Memory B cell (primary cell): ENCODE measurements around the gene LETM1.

ENCODE experiments used
- ATAC-seq: fragments of 150-1000 bp; cut with Tn5 transposase; 2 replicates; pipeline ENCODE4 v1.10.0; 2021; ENCODE audit warnings: low read depth, mild to moderate bottlenecking, moderate library complexity
- DNase-seq, 2 donors: peaks; one replicate each; pipeline ENCODE4 v3.0.0; 2022; ENCODE audit warnings: low spot score in 2 of 2
- H3K27ac Mint-ChIP-seq: one replicate; pipeline ENCODE4 v1.8.0; 2022; ENCODE audit warnings: mild to moderate bottlenecking, moderate library complexity, mixed read lengths
- H3K27me3 Mint-ChIP-seq: one replicate; pipeline ENCODE4 v1.8.0; 2022; ENCODE audit warnings: mixed read lengths
- H3K36me3 Mint-ChIP-seq: one replicate; pipeline ENCODE4 v1.8.0; 2022; ENCODE audit warnings: mild to moderate bottlenecking, mixed read lengths
- H3K4me1 Mint-ChIP-seq: one replicate; pipeline ENCODE4 v1.8.0; 2022; ENCODE audit warnings: mixed read lengths
- H3K4me3 Mint-ChIP-seq: one replicate; pipeline ENCODE4 v1.8.0; 2022; ENCODE audit warnings: mild to moderate bottlenecking, moderate library complexity, mixed read lengths
- H3K9me3 Mint-ChIP-seq: one replicate; pipeline ENCODE4 v1.8.0; 2022; ENCODE audit warnings: mixed read lengths

LETM1 gene

GRCh38 chr4:1868912-1869311 lies 13.0 kb upstream of the LETM1 start:
- no peak overlapping the region for H3K4me3 Mint-ChIP-seq
- H3K36me3 Mint-ChIP-seq: no peaks in the 10 kb centered on the region
- H3K27me3 Mint-ChIP-seq: peaks cover 2% of the 10 kb centered on the region
- ATAC-seq (no peak), DNase-seq (no peak)
- H3K9me3 Mint-ChIP-seq: no peaks in the 10 kb centered on the region
- peaks cover 11% of the 10 kb centered on the region for H3K4me1 Mint-ChIP-seq
- no peak overlapping the region for H3K27ac Mint-ChIP-seq

- peaks cover 3% of the 10 kb centered on the region for H3K27me3 Mint-ChIP-seq
- H3K9me3 Mint-ChIP-seq: no peaks in the 10 kb centered on the region
- ATAC-seq: no peak
- H3K27ac Mint-ChIP-seq: no peak overlapping the region
- no peak for DNase-seq
- no peak overlapping the region for H3K4me3 Mint-ChIP-seq
- peaks cover 11% of the 10 kb centered on the region for H3K4me1 Mint-ChIP-seq
- H3K36me3 Mint-ChIP-seq: no peaks in the 10 kb centered on the region
Observed at GRCh38 chr4:1868293-1868692, 12.3 kb upstream of the LETM1 start.

GRCh38 chr4:1866189-1866661 lies 10.3 kb upstream of the LETM1 start:
- H3K27ac Mint-ChIP-seq: no peak overlapping the region
- no peak for DNase-seq
- no peak overlapping the region for H3K4me3 Mint-ChIP-seq
- H3K27me3 Mint-ChIP-seq: peaks cover 5% of the 10 kb centered on the region
- no peaks in the 10 kb centered on the region for H3K9me3 Mint-ChIP-seq
- no peaks in the 10 kb centered on the region for H3K36me3 Mint-ChIP-seq
- ATAC-seq: no peak
- peaks cover 17% of the 10 kb centered on the region for H3K4me1 Mint-ChIP-seq

- Mint-ChIP-seq H3K4me3 (no peak overlapping the region), H3K9me3 (no peaks in the 10 kb centered on the region)
- DNase-seq: no peak
Observed at GRCh38 chr4:1864076-1865008, 8.4 kb upstream of the LETM1 start.

GRCh38 chr4:1863297-1864033 lies 7.5 kb upstream of the LETM1 start:
- Mint-ChIP-seq H3K27ac (no peak overlapping the region), H3K36me3 (no peaks in the 10 kb centered on the region), H3K9me3 (no peaks in the 10 kb centered on the region), H3K4me3 (no peak overlapping the region), H3K27me3 (peaks cover 7% of the 10 kb centered on the region), H3K4me1 (peaks cover 15% of the 10 kb centered on the region)
- DNase-seq (no peak), ATAC-seq (no peak)

More at GRCh38 chr4:1864076-1865008, 8.4 kb upstream of the LETM1 start:
- Mint-ChIP-seq H3K27me3 (peaks cover 7% of the 10 kb centered on the region), H3K36me3 (no peaks in the 10 kb centered on the region), H3K4me1 (peaks cover 13% of the 10 kb centered on the region), H3K27ac (no peak overlapping the region)
- no peak for ATAC-seq

GRCh38 chr4:1862961-1863296 lies 7.0 kb upstream of the LETM1 start:
- peaks cover 15% of the 10 kb centered on the region for H3K4me1 Mint-ChIP-seq
- H3K9me3 Mint-ChIP-seq: no peaks in the 10 kb centered on the region
- H3K27me3 Mint-ChIP-seq: peaks cover 7% of the 10 kb centered on the region
- H3K27ac Mint-ChIP-seq: no peak overlapping the region
- DNase-seq: no peak
- peak overlapping the region; percentile 45 for H3K4me3 Mint-ChIP-seq
- no peak for ATAC-seq
- H3K36me3 Mint-ChIP-seq: no peaks in the 10 kb centered on the region

GRCh38 chr4:1862055-1862911 lies 6.3 kb upstream of the LETM1 start:
- DNase-seq (no peak), ATAC-seq (peak; percentile 52)
- H3K4me1 Mint-ChIP-seq: peaks cover 15% of the 10 kb centered on the region
- peaks cover 7% of the 10 kb centered on the region for H3K27me3 Mint-ChIP-seq
- no peak overlapping the region for H3K27ac Mint-ChIP-seq
- no peaks in the 10 kb centered on the region for H3K9me3 Mint-ChIP-seq
- peak overlapping the region; percentile 56 for H3K4me3 Mint-ChIP-seq
- no peaks in the 10 kb centered on the region for H3K36me3 Mint-ChIP-seq

- DNase-seq (no peak), ATAC-seq (no peak)
- no peaks in the 10 kb centered on the region for H3K36me3 Mint-ChIP-seq
- H3K4me3 Mint-ChIP-seq: no peak overlapping the region
- H3K9me3 Mint-ChIP-seq: no peaks in the 10 kb centered on the region
- no peak overlapping the region for H3K27ac Mint-ChIP-seq
- peaks cover 18% of the 10 kb centered on the region for H3K4me1 Mint-ChIP-seq
- peaks cover 5% of the 10 kb centered on the region for H3K27me3 Mint-ChIP-seq
Observed at GRCh38 chr4:1859389-1859753, 3.4 kb upstream of the LETM1 start.

GRCh38 chr4:1857931-1858330 lies 2.0 kb upstream of the LETM1 start:
- H3K27me3 Mint-ChIP-seq: peaks cover 1% of the 10 kb centered on the region
- H3K4me1 Mint-ChIP-seq: peaks cover 20% of the 10 kb centered on the region
- H3K36me3 Mint-ChIP-seq: peaks cover 5% of the 10 kb centered on the region
- no peak overlapping the region for H3K27ac Mint-ChIP-seq
- no peaks in the 10 kb centered on the region for H3K9me3 Mint-ChIP-seq
- H3K4me3 Mint-ChIP-seq: no peak overlapping the region
- no peak for DNase-seq
- ATAC-seq: no peak

- no peak overlapping the region for H3K27ac Mint-ChIP-seq
- peaks cover 1% of the 10 kb centered on the region for H3K27me3 Mint-ChIP-seq
- H3K9me3 Mint-ChIP-seq: no peaks in the 10 kb centered on the region
- H3K4me1 Mint-ChIP-seq: peaks cover 17% of the 10 kb centered on the region
- ATAC-seq: no peak
- H3K4me3 Mint-ChIP-seq: peak overlapping the region; percentile 82
- peaks cover 7% of the 10 kb centered on the region for H3K36me3 Mint-ChIP-seq
- no peak for DNase-seq
Observed at GRCh38 chr4:1856943-1857699, 1.2 kb upstream of the LETM1 start.

- peak overlapping the region; percentile 82 for H3K4me3 Mint-ChIP-seq
- H3K27ac Mint-ChIP-seq: no peak overlapping the region
- DNase-seq: peak; percentile 14 to 33
- H3K9me3 Mint-ChIP-seq: no peaks in the 10 kb centered on the region
- peaks cover 18% of the 10 kb centered on the region for H3K4me1 Mint-ChIP-seq
- H3K27me3 Mint-ChIP-seq: no peaks in the 10 kb centered on the region
- peak; percentile 31 for ATAC-seq
- H3K36me3 Mint-ChIP-seq: peaks cover 7% of the 10 kb centered on the region
Observed at GRCh38 chr4:1855333-1856070, 454 bp downstream of the LETM1 start.

- no peak overlapping the region for H3K27ac Mint-ChIP-seq
- no peak for DNase-seq
- H3K27me3 Mint-ChIP-seq: no peaks in the 10 kb centered on the region
- peaks cover 18% of the 10 kb centered on the region for H3K4me1 Mint-ChIP-seq
- no peak for ATAC-seq
- peaks cover 7% of the 10 kb centered on the region for H3K36me3 Mint-ChIP-seq
- H3K9me3 Mint-ChIP-seq: no peaks in the 10 kb centered on the region
- H3K4me3 Mint-ChIP-seq: peak overlapping the region; percentile 77
Observed at GRCh38 chr4:1854752-1855151, 1.2 kb downstream of the LETM1 start.
